K562 (cell line): Measurements from ENCODE around the gene MPC2.

ENCODE experiments used
- AFF4 ChIP-seq: sonication (generic); formaldehyde crosslinking; IDR thresholded peaks from 2 replicates; pipeline ENCODE4 v1.8.0; 2023; ENCODE audit warnings: mild to moderate bottlenecking, missing genetic modification reagents
- CBX8 ChIP-seq: fragments of 200-600 bp; sonication (generic); IDR thresholded peaks from 2 replicates; pipeline ENCODE4 v1.6.1; 2012; ENCODE audit warnings: borderline replicate concordance, mixed run types, low read depth, mild to moderate bottlenecking, moderate library complexity, mixed read lengths, low read length, control low read depth, inconsistent platforms; ENCODE audit not compliant: poor library complexity, severe bottlenecking; ENCODE audit errors: extremely low read depth
- HDAC2 ChIP-seq: fragments of 450-650 bp; IDR thresholded peaks from 2 replicates; pipeline ENCODE4 v1.6.1; 2016; ENCODE audit warnings: mild to moderate bottlenecking
- TAF1 ChIP-seq: IDR thresholded peaks from 2 replicates; pipeline ENCODE4 v1.6.1; 2011; ENCODE audit warnings: mild to moderate bottlenecking, low read length, moderate library complexity; ENCODE audit not compliant: insufficient read depth, control insufficient read depth, severe bottlenecking; ENCODE audit errors: extremely low read depth
- TCF7 ChIP-seq: sonication (generic); IDR thresholded peaks from 2 replicates; pipeline ENCODE4 v1.6.1; 2016; ENCODE audit warnings: antibody characterized with exemption, borderline replicate concordance
- ZBTB11 ChIP-seq, 3 experiments: fragments of 200-800 bp in 1 of 3; fragments of 250-450 bp in 1 of 3; fragments of 450-650 bp in 1 of 3; sonication (Bioruptor Pico) in 1 of 3; sonication (Bioruptor generic) in 1 of 3; formaldehyde crosslinking in 1 of 3; IDR thresholded peaks; 2 replicates each; pipeline versions ENCODE4 v1.6.1 to v1.8.0; 2016 to 2022; ENCODE audit warnings: mild to moderate bottlenecking in 2 of 3, missing genetic modification characterization in 2 of 3, missing compliant biosample characterization in 1 of 3, moderate library complexity in 1 of 3
- ZNF589 ChIP-seq: fragments of 200-800 bp; sonication (Bioruptor generic); IDR thresholded peaks from 2 replicates; pipeline ENCODE4 v1.6.1; 2016; ENCODE audit warnings: low read depth, missing genetic modification characterization, missing compliant biosample characterization

GRCh38 chr1:167881069-167881468 lies 55.8 kb downstream of the MPC2 start:
- TF ChIP-seq TCF7 (no peak), AFF4 (no peak), HDAC2 (no peak), ZNF589 (CRISPR knock-in tag) (no peak), CBX8 (no peak), ZBTB11 (CRISPR knock-in tag; IDR thresholded peaks at IDR 0.05) (no peak), TAF1 (no peak)
